NB4 (cell line): Measurements from ENCODE around the gene SERINC3.

ENCODE experiments used
- CTCF ChIP-seq: IDR thresholded peaks from one replicate; pipeline ENCODE4 v1.5.1; 2012; ENCODE audit warnings: low read depth, low read length
- MAX ChIP-seq: IDR thresholded peaks from 2 replicates; pipeline ENCODE4 v1.6.1; 2011; ENCODE audit warnings: low read depth, low read length
- POLR2A ChIP-seq: IDR thresholded peaks from 2 replicates; pipeline ENCODE4 v1.6.1; 2011; ENCODE audit warnings: mild to moderate bottlenecking; ENCODE audit not compliant: insufficient read length; ENCODE audit errors: extremely low read depth

GRCh38 chr20:44481719-44482416 is 40.0 kb downstream of the SERINC3 start:
- TF ChIP-seq CTCF, result no peak
- TF ChIP-seq POLR2A, result no peak
- no peak for TF ChIP-seq MAX
